GM18861 (cell line): ENCODE data around the gene AMPH.

Source experiments
- ATAC-seq: cut with Tn5 transposase; IDR thresholded peaks from one replicate; pipeline ENCODE4 v1.9.1; 2021; ENCODE audit not compliant: unreplicated experiment

The AMPH gene

DNA sequence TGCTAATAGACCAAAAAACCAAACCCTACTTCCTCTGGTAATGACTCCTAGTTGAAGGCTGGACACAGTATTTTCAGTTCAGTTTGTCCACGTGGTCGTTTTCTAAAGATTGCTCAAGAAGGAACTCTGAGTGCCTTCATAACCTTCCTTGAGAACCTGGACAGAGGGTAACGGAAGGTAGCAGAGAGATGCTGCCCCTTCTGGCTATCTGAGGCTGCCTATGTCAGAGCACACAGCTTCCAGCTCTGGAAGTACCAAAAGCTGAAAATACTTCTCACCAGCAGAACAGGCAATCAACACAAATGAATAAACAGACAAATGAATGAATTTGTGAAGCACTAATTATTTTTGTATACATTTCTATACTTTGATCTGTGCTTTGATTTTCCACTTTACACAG lies 85.2 kb downstream of the AMPH start:
- ATAC-seq = no peak

DNA sequence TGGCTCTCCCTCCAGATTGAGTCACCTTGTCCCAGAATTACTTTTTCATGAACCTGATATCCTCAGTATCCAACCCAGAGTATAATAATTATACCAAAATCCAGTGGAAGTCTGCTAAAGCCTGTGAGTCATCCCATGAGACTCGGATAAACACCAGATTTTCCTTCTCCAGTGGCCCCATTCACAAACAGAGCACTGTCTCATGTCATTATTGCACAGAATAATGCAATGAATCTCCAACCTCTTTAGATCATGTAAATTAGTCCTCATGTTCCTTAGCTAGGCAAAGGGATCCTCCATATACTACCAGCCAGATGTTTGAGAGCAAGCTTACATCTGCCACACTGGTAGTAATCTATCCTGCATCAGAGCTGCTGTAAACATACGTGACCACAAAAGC lies 89.0 kb downstream of the AMPH start:
- ATAC-seq = no peak

DNA sequence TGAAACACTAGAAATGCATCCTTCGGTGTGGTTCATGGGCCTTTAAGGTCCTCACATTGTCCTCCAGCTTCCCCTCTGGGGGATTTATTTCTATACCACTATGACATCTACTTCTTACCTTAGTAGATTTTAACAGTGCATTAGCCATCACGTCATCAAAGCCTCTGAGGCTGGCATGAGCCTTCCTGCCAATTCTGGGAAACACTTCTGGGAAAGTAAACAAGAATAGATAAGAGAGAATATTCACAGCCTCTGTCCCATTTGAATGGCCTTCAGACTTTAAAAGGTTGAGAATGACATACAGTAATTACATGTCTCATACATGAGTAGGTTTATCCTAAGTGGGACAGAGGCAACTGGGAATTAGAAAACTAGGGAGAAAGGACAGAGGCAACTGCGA lies 89.7 kb downstream of the AMPH start:
- no peak for ATAC-seq

- no peak for ATAC-seq
Observed at GRCh38 chr7:38539477-38540081, 91.6 kb downstream of the AMPH start.

GRCh38 chr7:38535073-38535472 lies 96.1 kb downstream of the AMPH start:
- ATAC-seq = no peak

DNA sequence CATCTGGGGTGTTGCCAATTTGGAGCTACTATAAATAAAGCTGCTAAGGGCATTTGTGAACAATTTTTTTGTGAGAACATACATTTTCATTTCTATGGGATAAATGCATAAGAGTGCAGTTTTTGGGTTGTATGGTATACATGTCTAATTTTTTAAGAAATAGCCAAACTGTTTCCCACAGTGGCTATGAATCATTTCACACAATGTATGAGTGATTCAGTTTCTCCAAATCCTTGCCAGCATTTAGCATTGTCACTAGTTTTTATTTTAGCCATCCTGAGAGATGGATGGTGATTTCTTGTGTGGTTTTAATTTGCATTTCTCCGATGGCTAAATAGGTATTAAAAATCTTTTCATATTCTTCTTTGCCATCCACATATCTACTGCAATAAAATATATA lies 105.3 kb downstream of the AMPH start:
- no peak for ATAC-seq

GRCh38 chr7:38524786-38525185 lies 106.4 kb downstream of the AMPH start:
- ATAC-seq = no peak

DNA sequence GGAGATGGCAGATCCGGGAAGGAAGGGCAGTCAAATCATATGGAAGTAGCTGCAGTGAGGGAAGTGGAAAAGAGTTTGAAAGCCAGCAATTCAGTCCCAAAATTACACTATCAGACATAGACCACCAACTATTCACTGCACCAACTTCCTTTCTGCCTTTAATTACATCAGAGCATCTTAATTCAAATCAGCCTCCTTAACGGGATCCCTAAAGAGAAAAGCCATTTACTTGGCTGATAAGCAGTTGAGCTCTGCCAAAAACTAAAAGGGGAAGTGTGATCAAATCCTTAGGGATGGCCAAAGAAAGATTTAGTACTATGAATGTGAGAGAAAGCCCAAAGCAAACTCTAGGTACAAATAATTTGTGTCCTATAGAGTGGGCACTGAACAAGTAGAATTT lies 110.4 kb downstream of the AMPH start:
- no peak for ATAC-seq

DNA sequence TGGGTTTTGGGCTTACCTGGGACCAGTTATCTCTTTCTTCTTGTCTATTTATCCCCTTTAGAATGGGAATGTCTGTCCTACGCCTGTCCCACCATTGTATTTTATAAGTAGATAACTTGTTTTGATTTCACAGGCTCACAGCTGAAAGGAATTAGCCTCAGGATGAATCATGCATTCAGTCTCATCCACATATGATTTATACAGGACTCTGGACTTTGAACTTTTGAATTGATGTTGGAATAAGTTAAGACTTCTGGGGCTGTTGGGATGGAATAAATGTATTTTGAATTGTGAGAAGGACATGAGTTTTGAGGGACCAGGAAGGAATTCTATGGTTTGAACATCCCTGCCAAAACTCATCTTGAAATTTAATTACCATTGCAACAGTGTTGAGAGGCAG lies 112.6 kb downstream of the AMPH start:
- no peak for ATAC-seq

DNA sequence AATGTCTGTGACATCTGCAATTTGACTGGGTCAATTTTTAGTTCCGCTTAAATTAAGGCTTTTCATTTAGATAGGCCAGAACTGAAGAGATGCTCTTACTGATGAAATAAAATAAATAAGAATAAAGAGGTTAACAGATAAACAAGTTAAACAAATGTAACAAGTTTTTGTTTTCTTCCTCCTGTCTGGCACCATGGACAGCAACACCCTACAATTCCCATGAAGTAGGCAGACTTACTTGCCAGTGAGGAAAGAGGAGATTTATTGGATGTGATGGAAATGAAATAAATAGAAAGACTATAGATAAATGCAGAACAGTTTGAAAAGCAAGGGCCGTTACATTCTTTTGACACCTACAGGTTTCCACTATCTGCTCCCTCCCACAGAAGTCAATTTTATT lies 118.5 kb downstream of the AMPH start:
- ATAC-seq = no peak

GRCh38 chr7:38512291-38512690 lies 118.9 kb downstream of the AMPH start:
- no peak for ATAC-seq

- ATAC-seq = no peak
Observed at GRCh38 chr7:38507384-38507783, 123.8 kb downstream of the AMPH start.

DNA sequence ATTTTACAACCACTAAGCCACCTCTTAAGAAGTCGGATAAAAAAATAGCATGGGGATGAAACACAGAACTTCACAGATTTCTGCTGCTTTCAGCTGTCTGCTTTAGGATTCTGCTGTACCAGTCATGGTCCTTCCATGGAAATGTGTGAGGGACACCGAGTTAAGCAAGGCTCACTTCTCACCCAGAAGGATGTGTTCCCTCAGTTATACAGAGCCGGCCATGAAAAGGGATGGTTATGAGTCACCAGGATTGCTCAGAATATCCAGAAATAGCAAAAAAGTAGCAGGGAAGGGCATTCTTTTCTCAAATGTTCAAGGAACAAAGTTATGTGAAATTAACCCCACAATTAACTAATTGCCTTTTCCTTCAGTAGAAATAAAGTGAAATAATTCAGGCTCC lies 124.4 kb downstream of the AMPH start:
- ATAC-seq = no peak

DNA sequence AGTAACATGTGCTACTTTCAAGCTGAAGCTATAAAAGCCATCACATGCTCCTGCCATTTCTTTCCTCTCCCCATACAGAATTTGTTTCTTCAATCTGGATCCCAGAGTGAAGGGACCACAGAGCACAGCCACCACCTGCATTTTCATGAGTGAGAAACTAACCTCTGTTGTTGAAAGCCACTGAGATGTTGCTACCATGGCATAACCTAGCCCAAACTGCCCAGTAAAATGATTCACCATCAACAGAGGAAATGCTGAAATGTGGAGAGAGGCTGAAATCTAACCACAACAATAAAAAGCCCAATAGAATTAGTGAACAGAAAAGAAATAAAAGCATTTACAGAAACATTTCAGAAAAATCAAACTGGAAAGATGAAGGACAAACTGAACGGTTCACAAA lies 125.2 kb downstream of the AMPH start:
- no peak for ATAC-seq

DNA sequence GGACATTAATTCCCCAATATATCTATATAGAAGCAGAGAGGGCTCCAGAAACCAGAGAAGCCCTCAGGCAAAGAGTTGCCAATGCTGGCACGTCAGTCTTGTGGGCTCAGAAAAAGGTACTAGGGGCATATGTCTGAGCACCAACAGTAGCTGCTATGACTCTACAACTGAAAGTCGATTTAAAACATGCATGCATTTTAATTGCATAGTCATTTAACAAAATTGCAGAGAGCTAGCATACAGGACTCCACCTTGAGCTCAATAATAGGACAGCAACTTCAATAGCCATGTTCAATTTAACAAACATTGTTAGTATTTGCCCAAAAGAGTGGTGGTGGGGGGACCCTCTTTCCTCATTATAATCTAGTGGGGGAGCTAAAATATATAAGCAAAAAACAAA lies 126.5 kb downstream of the AMPH start:
- no peak for ATAC-seq

DNA sequence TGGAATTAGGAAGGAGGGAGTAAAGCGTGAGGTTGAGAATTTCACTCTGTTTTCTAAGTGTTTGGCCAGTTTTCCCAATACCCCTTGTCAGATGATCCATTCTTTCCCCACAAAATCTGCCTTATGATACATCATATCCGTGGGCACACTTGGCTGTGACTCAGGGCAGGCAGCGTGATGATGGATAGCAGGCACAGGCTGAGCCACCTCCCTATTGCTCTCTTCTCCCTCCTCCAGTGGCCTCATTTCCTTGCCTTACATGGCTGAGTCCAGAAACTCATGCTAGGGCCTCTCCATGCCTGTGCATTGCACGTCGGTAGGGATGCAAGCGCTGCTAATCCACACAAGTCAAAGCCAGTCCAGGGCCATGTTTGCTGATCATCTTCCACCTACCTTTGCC lies 128.3 kb downstream of the AMPH start:
- ATAC-seq = no peak

DNA sequence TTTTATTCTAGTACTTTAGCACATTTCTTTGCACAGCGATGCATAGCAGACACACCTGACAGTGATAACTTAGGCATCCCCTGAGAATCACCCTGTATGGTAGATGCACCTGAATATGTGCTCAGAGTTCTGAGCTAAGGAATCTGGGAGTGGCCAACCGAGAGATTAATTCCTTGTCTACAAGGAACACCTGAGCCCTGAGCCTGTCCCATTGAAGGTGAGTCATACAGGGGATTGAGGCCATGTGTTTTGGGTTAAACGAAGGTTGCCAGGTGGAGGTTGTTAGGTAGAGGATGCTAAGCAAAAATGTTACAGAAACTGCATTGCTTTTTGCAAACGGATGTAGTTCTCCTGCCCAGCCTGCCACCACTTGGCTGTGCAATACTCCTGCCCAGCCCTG lies 128.9 kb downstream of the AMPH start:
- no peak for ATAC-seq

DNA sequence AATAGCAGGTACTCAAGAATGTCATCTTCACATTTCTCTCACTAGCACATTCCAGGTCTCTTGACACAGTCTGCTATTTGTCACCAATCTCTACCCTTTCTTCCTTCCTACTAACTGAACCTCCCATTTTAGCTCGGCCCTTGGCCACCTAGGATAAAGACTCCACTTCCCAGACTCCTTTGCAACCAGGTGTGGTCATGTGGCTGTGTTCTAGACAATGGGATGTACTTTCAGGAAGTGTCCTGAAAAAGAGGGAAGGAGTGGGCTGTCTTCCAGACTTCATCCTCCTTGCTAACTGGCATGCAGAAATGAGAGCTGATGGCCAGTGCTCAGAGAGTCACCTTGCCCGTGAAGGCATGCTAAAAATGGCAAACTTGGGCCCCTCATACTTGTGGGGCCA lies 139.2 kb downstream of the AMPH start:
- ATAC-seq = no peak

GRCh38 chr7:38482521-38482920 lies 148.7 kb downstream of the AMPH start:
- ATAC-seq = no peak

DNA sequence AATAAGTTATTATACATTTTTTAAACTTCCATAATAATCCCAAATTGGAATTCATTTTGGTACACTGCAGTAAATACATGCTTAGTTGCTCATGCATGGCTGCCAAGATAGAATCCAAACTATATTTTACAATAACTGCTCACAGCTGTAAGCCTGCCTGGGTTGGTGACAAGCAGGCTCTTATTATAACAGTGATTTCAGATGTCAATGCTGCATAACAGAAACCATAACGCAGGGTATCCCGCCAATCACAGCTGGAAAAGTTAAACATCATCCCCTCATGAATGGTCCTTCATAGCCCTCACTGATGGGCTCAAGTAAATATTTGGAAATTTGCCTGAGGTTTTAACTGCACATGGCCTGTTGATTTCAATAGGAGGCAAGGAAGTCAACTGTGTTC lies 149.8 kb downstream of the AMPH start:
- no peak for ATAC-seq

DNA sequence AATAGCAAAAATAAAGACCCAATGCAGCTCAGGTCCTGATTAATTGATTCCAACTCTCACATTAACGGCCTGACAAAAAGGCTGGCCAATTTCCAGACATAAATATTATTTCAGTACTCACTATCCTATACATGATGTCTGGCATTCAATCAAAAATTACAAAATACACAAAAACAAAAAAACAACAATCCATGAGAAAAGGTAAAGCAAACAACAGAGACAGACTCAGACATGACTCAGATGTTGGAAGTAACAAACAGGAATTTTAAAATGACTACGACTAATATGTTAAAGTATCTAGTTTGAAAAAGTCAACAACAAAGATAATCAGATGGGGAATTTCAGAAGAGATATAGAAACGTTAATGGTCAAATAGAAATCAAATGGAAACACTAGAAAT lies 152.8 kb downstream of the AMPH start:
- ATAC-seq = no peak

DNA sequence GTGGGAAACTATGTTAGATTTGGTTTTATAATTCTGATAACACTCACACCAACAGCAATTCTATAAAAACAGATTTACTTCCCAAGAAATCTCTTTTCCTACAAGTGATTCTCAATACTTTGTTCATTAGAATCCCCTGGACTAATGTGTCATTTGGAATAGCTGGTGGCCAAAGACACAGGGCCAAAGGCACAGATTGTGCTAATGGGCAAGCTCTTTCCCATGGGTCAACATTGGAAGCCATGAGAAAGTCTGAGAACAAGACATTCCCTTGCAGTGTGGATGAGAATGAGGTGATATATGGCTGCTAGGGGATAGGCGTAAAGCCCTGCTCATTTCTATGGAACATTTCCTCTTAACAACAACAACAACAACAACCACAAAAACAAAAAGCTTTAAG lies 153.8 kb downstream of the AMPH start:
- no peak for ATAC-seq

DNA sequence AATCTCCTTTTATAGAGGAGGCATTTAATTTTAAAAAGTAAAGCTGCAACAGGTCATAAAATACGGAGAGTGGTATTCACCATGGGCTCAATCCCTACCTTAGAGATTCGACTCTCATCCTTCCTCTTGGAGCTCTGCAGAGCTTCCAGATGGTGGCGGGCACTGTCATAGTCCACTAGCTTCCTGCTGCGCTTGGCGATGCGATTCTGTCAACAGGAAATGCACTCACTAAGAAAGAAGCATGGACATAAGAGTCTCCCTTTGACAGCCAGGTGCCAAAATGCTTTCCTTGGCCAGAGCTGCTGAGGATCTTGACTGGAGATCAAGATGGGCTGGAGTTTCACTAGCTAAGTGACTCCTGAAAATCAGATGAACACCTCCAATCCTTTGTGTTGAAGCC lies 154.4 kb downstream of the AMPH start:
- ATAC-seq = no peak

- no peak for ATAC-seq
Observed at GRCh38 chr7:38465956-38466355, 165.2 kb downstream of the AMPH start.
